CD4-positive, CD25-positive, alpha-beta regulatory T cell (primary cell): ENCODE measurements around the gene ABLIM3. TPM values are rescaled to one million over a fixed set of nuclear protein-coding genes. Genes with fewer than 3 reads are reported as not detected.

ENCODE experiments used
- ATAC-seq, 2 donors: fragments of 150-1000 bp; cut with Tn5 transposase; one replicate each; pipeline ENCODE4 v1.10.0; 2021; ENCODE audit warnings: low read depth in 2 of 2, moderate number of reproducible peaks in 2 of 2, moderate library complexity in 1 of 2
- DNase-seq, 3 donors: peaks; one replicate each; pipeline versions ENCODE4 v3.0.0 to v3.0.0-alpha.2; 2012 to 2022; ENCODE audit warnings: mixed read lengths in 1 of 3
- H3K27ac ChIP-seq: one replicate; pipeline ENCODE4 v1.7.0; 2013; ENCODE audit warnings: mild to moderate bottlenecking, low read length; ENCODE audit not compliant: insufficient read depth, poor library complexity, severe bottlenecking
- H3K27me3 ChIP-seq: one replicate; pipeline ENCODE4 v1.7.0; 2013; ENCODE audit warnings: low read length; ENCODE audit not compliant: control insufficient read depth, insufficient read depth
- H3K36me3 ChIP-seq: one replicate; pipeline ENCODE4 v1.7.0; 2013; ENCODE audit warnings: mild to moderate bottlenecking, low read length, moderate library complexity; ENCODE audit not compliant: control insufficient read depth, insufficient read depth
- H3K4me1 ChIP-seq: 2 replicates; pipeline ENCODE4 v1.7.0; 2013; ENCODE audit warnings: mild to moderate bottlenecking, low read length; ENCODE audit not compliant: insufficient read depth, control insufficient read depth, poor library complexity, severe bottlenecking
- H3K4me3 ChIP-seq: one replicate; pipeline ENCODE4 v1.7.0; 2013; ENCODE audit warnings: low read depth, mild to moderate bottlenecking, low read length, moderate library complexity
- H3K9me3 ChIP-seq, 2 experiments: 1 replicate in 1 of 2; 2 replicates in 1 of 2; pipeline ENCODE4 v1.7.0; 2013; ENCODE audit warnings: low read length in 2 of 2, mild to moderate bottlenecking in 1 of 2, moderate library complexity in 1 of 2; ENCODE audit not compliant: control insufficient read depth in 2 of 2
- H3K27ac Mint-ChIP-seq, 3 donors: one replicate each; pipeline ENCODE4 v1.8.0; 2020 to 2022; ENCODE audit warnings: mild to moderate bottlenecking in 3 of 3, mixed read lengths in 3 of 3, moderate library complexity in 2 of 3
- H3K27me3 Mint-ChIP-seq: one replicate; pipeline ENCODE4 v1.8.0; 2022; ENCODE audit warnings: mild to moderate bottlenecking, mixed read lengths
- H3K36me3 Mint-ChIP-seq: one replicate; pipeline ENCODE4 v1.8.0; 2020; ENCODE audit warnings: mixed read lengths
- H3K4me1 Mint-ChIP-seq, 4 donors: one replicate each; pipeline ENCODE4 v1.8.0; 2020 to 2022; ENCODE audit warnings: mixed read lengths in 4 of 4, mild to moderate bottlenecking in 1 of 4
- H3K4me3 Mint-ChIP-seq, 4 donors: one replicate each; pipeline ENCODE4 v1.8.0; 2020 to 2022; ENCODE audit warnings: mild to moderate bottlenecking in 4 of 4, mixed read lengths in 4 of 4, moderate library complexity in 3 of 4
- H3K9me3 Mint-ChIP-seq, 7 donors: one replicate each; pipeline ENCODE4 v1.8.0; 2020 to 2022; ENCODE audit warnings: mixed read lengths in 7 of 7, mild to moderate bottlenecking in 3 of 7, moderate library complexity in 2 of 7
- polyA plus RNA-seq, 4 donors: library from polyadenylated mRNA; unstranded; fragments of 300-500 nt; fragmentation: Illumina TruSeq; gene quantifications; one replicate each; pipeline ENCODE4 v1.2.3, GENCODE V29; 2021
- total RNA-seq: library from RNA; stranded (reverse); gene quantifications from one replicate; pipeline ENCODE4 v1.2.3, GENCODE V29; 2022

Gene ABLIM3
- total and polyA plus RNA-seq, 5 donors from 2014 or later = 0.29 to 1.8 (median 0.44) TPM; not detected in 2

GRCh38 chr5:149274939-149275338 lies 133.6 kb downstream of the ABLIM3 start:
- H3K27me3 Mint-ChIP-seq = peaks cover 68% of the 10 kb centered on the region
- no peak overlapping the region for H3K4me3 Mint-ChIP-seq
- no peaks in the 10 kb centered on the region for H3K36me3 Mint-ChIP-seq

GRCh38 chr5:149277801-149278200 lies 136.5 kb downstream of the ABLIM3 start:
- no peaks in the 10 kb centered on the region for H3K36me3 Mint-ChIP-seq
- no peak overlapping the region for H3K4me3 ChIP-seq
- H3K36me3 ChIP-seq = no peaks in the 10 kb centered on the region
- H3K9me3 ChIP-seq = no peaks in the 10 kb centered on the region
- ATAC-seq = no peak
- no peak overlapping the region for H3K27ac Mint-ChIP-seq
- no peaks in the 10 kb centered on the region for H3K4me1 ChIP-seq
- H3K27ac ChIP-seq = no peak overlapping the region
- DNase-seq = no peak
- H3K9me3 Mint-ChIP-seq = peaks cover 0 to 2% (median 0%) of the 10 kb centered on the region in 7 donors
- no peaks in the 10 kb centered on the region for H3K4me1 Mint-ChIP-seq
- peaks cover 29% of the 10 kb centered on the region for H3K27me3 ChIP-seq
- H3K27me3 Mint-ChIP-seq = peaks cover 45% of the 10 kb centered on the region
- no peak overlapping the region for H3K4me3 Mint-ChIP-seq

More at GRCh38 chr5:149274939-149275338, 133.6 kb downstream of the ABLIM3 start:
- Histone ChIP-seq H3K27ac (no peak overlapping the region), H3K4me1 (peaks cover 12% of the 10 kb centered on the region), H3K9me3 (no peaks in the 10 kb centered on the region), H3K36me3 (no peaks in the 10 kb centered on the region), H3K4me3 (no peak overlapping the region), H3K27me3 (peaks cover 29% of the 10 kb centered on the region)
- ATAC-seq = no peak
- no peak for DNase-seq
- H3K9me3 Mint-ChIP-seq = peaks cover 0 to 1% (median 0%) of the 10 kb centered on the region in 7 donors
- no peak overlapping the region for H3K27ac Mint-ChIP-seq
- H3K4me1 Mint-ChIP-seq = peaks cover 0 to 15% (median 4%) of the 10 kb centered on the region in 4 donors

- H3K27me3 Mint-ChIP-seq = peaks cover 36% of the 10 kb centered on the region
- H3K4me3 Mint-ChIP-seq = no peak overlapping the region
- Histone ChIP-seq H3K4me1 (no peaks in the 10 kb centered on the region), H3K27ac (no peak overlapping the region), H3K36me3 (no peaks in the 10 kb centered on the region), H3K27me3 (peaks cover 26% of the 10 kb centered on the region), H3K9me3 (no peaks in the 10 kb centered on the region), H3K4me3 (no peak overlapping the region)
- H3K4me1 Mint-ChIP-seq = no peaks in the 10 kb centered on the region
- no peaks in the 10 kb centered on the region for H3K36me3 Mint-ChIP-seq
- no peak for DNase-seq
- no peak overlapping the region for H3K27ac Mint-ChIP-seq
- peaks cover 0 to 2% (median 0%) of the 10 kb centered on the region in 7 donors for H3K9me3 Mint-ChIP-seq
- no peak for ATAC-seq
Observed at GRCh38 chr5:149278451-149279210, 137.3 kb downstream of the ABLIM3 start.

GRCh38 chr5:149279661-149280060 lies 138.4 kb downstream of the ABLIM3 start:
- Histone ChIP-seq H3K9me3 (no peaks in the 10 kb centered on the region), H3K27ac (no peak overlapping the region), H3K27me3 (peaks cover 23% of the 10 kb centered on the region), H3K4me1 (no peaks in the 10 kb centered on the region), H3K4me3 (no peak overlapping the region), H3K36me3 (no peaks in the 10 kb centered on the region)
- DNase-seq (no peak), ATAC-seq (no peak)
- Mint-ChIP-seq H3K36me3 (no peaks in the 10 kb centered on the region), H3K4me1 (no peaks in the 10 kb centered on the region), H3K27me3 (peaks cover 29% of the 10 kb centered on the region), H3K4me3 (no peak overlapping the region), H3K27ac (no peak overlapping the region), H3K9me3 (peaks cover 0 to 2% (median 0%) of the 10 kb centered on the region in 7 donors)

GRCh38 chr5:149280124-149280523 lies 138.8 kb downstream of the ABLIM3 start:
- Histone ChIP-seq H3K4me3 (no peak overlapping the region), H3K9me3 (no peaks in the 10 kb centered on the region), H3K27ac (no peak overlapping the region), H3K36me3 (no peaks in the 10 kb centered on the region), H3K27me3 (peaks cover 23% of the 10 kb centered on the region), H3K4me1 (no peaks in the 10 kb centered on the region)
- DNase-seq (no peak), ATAC-seq (no peak)
- Mint-ChIP-seq H3K27me3 (peaks cover 29% of the 10 kb centered on the region), H3K27ac (no peak overlapping the region), H3K4me3 (no peak overlapping the region), H3K36me3 (no peaks in the 10 kb centered on the region), H3K4me1 (no peaks in the 10 kb centered on the region), H3K9me3 (peaks cover 0 to 2% (median 0%) of the 10 kb centered on the region in 7 donors)

- no peaks in the 10 kb centered on the region for H3K9me3 ChIP-seq
- H3K27ac ChIP-seq = no peak overlapping the region
- DNase-seq = no peak
- peaks cover 21% of the 10 kb centered on the region for H3K27me3 ChIP-seq
- no peak overlapping the region for H3K27ac Mint-ChIP-seq
- ATAC-seq = no peak
- H3K4me3 ChIP-seq = no peak overlapping the region
- no peaks in the 10 kb centered on the region for H3K36me3 Mint-ChIP-seq
- no peak overlapping the region for H3K4me3 Mint-ChIP-seq
- no peaks in the 10 kb centered on the region for H3K4me1 ChIP-seq
- H3K36me3 ChIP-seq = no peaks in the 10 kb centered on the region
- peaks cover 0 to 2% (median 0%) of the 10 kb centered on the region in 7 donors for H3K9me3 Mint-ChIP-seq
- H3K4me1 Mint-ChIP-seq = no peaks in the 10 kb centered on the region
- peaks cover 29% of the 10 kb centered on the region for H3K27me3 Mint-ChIP-seq
Observed at GRCh38 chr5:149280802-149281201, 139.5 kb downstream of the ABLIM3 start.

- no peaks in the 10 kb centered on the region for H3K36me3 ChIP-seq
- no peak overlapping the region for H3K4me3 Mint-ChIP-seq
- H3K27ac ChIP-seq = no peak overlapping the region
- ATAC-seq = no peak
- H3K27ac Mint-ChIP-seq = peak overlapping the region in 1 of 3 donors; percentile 18
- no peaks in the 10 kb centered on the region for H3K36me3 Mint-ChIP-seq
- H3K9me3 Mint-ChIP-seq = peaks cover 0 to 2% (median 0%) of the 10 kb centered on the region in 7 donors
- H3K4me3 ChIP-seq = no peak overlapping the region
- H3K27me3 Mint-ChIP-seq = peaks cover 20% of the 10 kb centered on the region
- H3K9me3 ChIP-seq = no peaks in the 10 kb centered on the region
- no peaks in the 10 kb centered on the region for H3K4me1 Mint-ChIP-seq
- H3K4me1 ChIP-seq = no peaks in the 10 kb centered on the region
- H3K27me3 ChIP-seq = peaks cover 13% of the 10 kb centered on the region
- DNase-seq = no peak
Observed at GRCh38 chr5:149282027-149282965, 141.0 kb downstream of the ABLIM3 start.
